ENCODE measurements around the gene LRIG1. TPM values are rescaled to one million over a fixed set of nuclear protein-coding genes. Genes with fewer than 3 reads are reported as not detected.

The LRIG1 gene
- total and polyA plus RNA-seq, 2 of the 8 experiments (the other 6 are each of a cell fraction or from before 2014, with no cell fraction given): 78.1 to 88.7 TPM

DNA sequence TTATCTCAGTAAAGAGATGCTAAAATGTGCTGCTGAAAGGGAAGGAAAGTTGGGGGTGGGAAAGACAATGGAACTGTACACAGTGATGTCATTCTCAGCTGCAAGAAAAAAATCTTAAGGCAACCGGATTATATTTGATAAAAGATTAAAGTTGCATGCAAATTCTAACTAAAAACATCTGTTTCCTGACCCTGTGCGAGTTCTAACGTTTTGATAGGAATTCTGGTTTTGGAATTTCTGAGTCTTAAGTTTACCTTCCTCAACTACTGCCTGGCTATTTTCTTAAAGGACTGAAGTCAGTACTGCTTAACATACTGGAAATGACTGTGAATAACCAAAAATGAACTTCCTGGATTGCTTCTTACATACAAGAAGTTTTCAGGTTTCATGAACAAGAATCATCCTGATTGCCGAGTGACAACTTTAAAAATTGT is 164.5 kb downstream of the LRIG1 start:
- WGBS, 2 experiments (ENCODE audit: extremely low coverage in 1 of 2, insufficient coverage in 1 of 2, insufficient read length in 1 of 2, insufficient replicate concordance in 2 of 2, low coverage in 1 of 2, low lambda C conversion rate in 2 of 2, missing lambda C conversion rate in 1 of 2): 61% methylated on average over 4 of the region's 4 CpGs; no CpG with 5 or more reads in 1 of the 2 experiments
- DNase-seq (ENCODE audit: low read depth in 1 of 2, low spot score in 2 of 2) (no peak), FAIRE-seq (no peak)
- POLR2A ChIA-PET (ENCODE audit: partially characterized antibody): no interaction called here
- no peak overlapping the region for H3K4ac ChIP-seq (replicated peaks; ENCODE audit: insufficient read length, low read depth, low read length)
- H3K79me1 ChIP-seq (ENCODE audit: low read depth, low read length): no peaks in the 10 kb centered on the region
- H2BK20ac ChIP-seq (ENCODE audit: low read length): no peak overlapping the region
- no peak overlapping the region; a peak in 1 of 4 replicates for H3K4me2 ChIP-seq (ENCODE audit: insufficient read depth in 1 of 2, low read depth in 2 of 2, low read length in 2 of 2)
- no peaks in the 10 kb centered on the region for H3K36me3 ChIP-seq (ENCODE audit: control insufficient read depth in 2 of 4, insufficient read depth in 4 of 4, low read length in 3 of 4)
- no peak overlapping the region for H3K23ac ChIP-seq (ENCODE audit: insufficient read length)
- no peak overlapping the region for H2BK12ac ChIP-seq (ENCODE audit: low read depth, low read length)
- H4K5ac ChIP-seq (ENCODE audit: insufficient read length, low read depth, low read length): no peak overlapping the region
- H3K27ac ChIP-seq (ENCODE audit: low read depth, low read length): no peak overlapping the region
- H2BK15ac ChIP-seq (ENCODE audit: low read length): no peak overlapping the region
- no peak overlapping the region for H2BK5ac ChIP-seq (ENCODE audit: low read depth, low read length)
- H3K4me3 ChIP-seq (ENCODE audit: extremely low read depth in 1 of 4, insufficient read depth in 2 of 4, low read depth in 3 of 4, low read length in 4 of 4): no peak overlapping the region
- peaks cover 0 to 5% (median 4%) of the 10 kb centered on the region in 4 experiments; a peak in 4 of 7 replicates for H3K4me1 ChIP-seq (replicated peaks in 1 of 4; ENCODE audit: control insufficient read depth in 3 of 4, insufficient read depth in 4 of 4, low read length in 3 of 4)
- no peaks in the 10 kb centered on the region for H4K20me1 ChIP-seq (replicated peaks in 1 of 2; ENCODE audit: control insufficient read depth in 1 of 2, insufficient read depth in 2 of 2, low read length in 2 of 2)
- no peak overlapping the region for H4K8ac ChIP-seq (ENCODE audit: extremely low read depth, insufficient read depth, low read length)
- no peaks in the 10 kb centered on the region for H3K9me3 ChIP-seq (ENCODE audit: insufficient read depth in 2 of 2, low read depth in 1 of 2, low read length in 1 of 2)
- H4K91ac ChIP-seq (replicated peaks; ENCODE audit: insufficient read length, low read length): no peak overlapping the region
- CTCF ChIA-PET (ENCODE audit: partially characterized antibody): interaction anchor here (0.9 to 1.2 kb wide), 3 partner anchors 17 to 495 kb away, joined by 3 read pairs; no protein-coding TSS in a partner anchor
- H3K14ac ChIP-seq (ENCODE audit: insufficient read length): no peak overlapping the region
- no peak overlapping the region for H2BK120ac ChIP-seq (replicated peaks; ENCODE audit: low read depth, low read length)
- H2AFZ ChIP-seq (ENCODE audit: low read length): no peak overlapping the region
- H3K27me3 ChIP-seq (replicated peaks in 1 of 4; ENCODE audit: control insufficient read depth in 3 of 4, extremely low read depth in 1 of 4, insufficient read depth in 3 of 4, low read length in 3 of 4): no peaks in the 10 kb centered on the region
- no peak overlapping the region for H3K56ac ChIP-seq (replicated peaks; ENCODE audit: insufficient read length, low read depth, low read length)
- no peaks in the 10 kb centered on the region for H3K23me2 ChIP-seq (ENCODE audit: low read depth, low read length)
- H2AK5ac ChIP-seq (ENCODE audit: low read depth, low read length): no peak overlapping the region
- H3K9ac ChIP-seq (replicated peaks in 1 of 4; ENCODE audit: extremely low read depth in 1 of 4, low read depth in 3 of 4, low read length in 3 of 4): no peak overlapping the region
- no peak overlapping the region for H3K18ac ChIP-seq (ENCODE audit: extremely low read depth, low read length)
- H3K79me2 ChIP-seq (ENCODE audit: control insufficient read depth in 1 of 2, insufficient read depth in 2 of 2, low read length in 2 of 2): 0 out of 4 replicates have a peak, but pooled peaks cover 0 to 3% of the 10 kb centered on the region in 2 experiments
- TF ChIP-seq CHD2 (IDR thresholded peaks at IDR 0.05; ENCODE audit: low read length) (no peak), ASH2L (IDR thresholded peaks at IDR 0.05; ENCODE audit: low read length) (no peak)
